ENCODE measurements around the gene LGALS4.
"Not testable (repeated sequence)": the region's sequence is repeated elsewhere in the genome, so short reads cannot be mapped to it uniquely, and the experiment has no call there.

Gene LGALS4

DNA sequence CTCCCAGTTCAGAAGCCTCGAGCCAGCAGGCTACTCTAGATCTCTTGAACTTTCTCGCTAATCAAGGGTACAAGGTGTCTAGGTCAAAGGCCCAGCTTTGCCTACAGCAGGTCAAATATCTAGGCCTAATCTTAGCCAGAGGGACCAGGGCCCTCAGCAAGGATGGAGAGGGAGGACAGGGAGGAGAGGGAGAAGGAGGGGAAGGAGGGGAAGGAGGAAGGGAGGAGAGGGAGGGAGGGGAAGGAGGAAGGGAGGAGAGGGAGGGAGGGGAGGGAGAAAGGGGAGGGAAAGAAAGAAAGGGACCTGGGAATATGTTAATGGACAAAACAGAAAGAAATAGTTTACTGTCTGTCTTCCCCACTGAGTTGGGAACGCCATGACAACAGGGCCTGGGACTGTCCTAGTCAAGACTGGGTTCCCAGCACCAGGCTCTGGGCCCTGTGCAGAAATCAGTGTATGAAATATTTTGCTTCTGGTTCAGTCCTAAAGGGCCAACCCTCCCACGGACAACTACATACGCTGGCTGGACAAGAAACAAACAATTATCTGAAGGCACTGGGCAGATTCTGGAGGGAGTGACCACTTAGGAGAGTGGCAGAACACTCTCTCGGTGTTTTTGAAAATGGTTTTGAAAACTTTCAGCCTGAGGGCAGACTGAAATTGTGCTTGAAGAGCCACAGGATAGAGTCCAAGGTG, 14.3 kb upstream of the LGALS4 start:
- no peak overlapping the region for H3K27ac ChIP-seq
- TF ChIP-seq, protein P1, sequence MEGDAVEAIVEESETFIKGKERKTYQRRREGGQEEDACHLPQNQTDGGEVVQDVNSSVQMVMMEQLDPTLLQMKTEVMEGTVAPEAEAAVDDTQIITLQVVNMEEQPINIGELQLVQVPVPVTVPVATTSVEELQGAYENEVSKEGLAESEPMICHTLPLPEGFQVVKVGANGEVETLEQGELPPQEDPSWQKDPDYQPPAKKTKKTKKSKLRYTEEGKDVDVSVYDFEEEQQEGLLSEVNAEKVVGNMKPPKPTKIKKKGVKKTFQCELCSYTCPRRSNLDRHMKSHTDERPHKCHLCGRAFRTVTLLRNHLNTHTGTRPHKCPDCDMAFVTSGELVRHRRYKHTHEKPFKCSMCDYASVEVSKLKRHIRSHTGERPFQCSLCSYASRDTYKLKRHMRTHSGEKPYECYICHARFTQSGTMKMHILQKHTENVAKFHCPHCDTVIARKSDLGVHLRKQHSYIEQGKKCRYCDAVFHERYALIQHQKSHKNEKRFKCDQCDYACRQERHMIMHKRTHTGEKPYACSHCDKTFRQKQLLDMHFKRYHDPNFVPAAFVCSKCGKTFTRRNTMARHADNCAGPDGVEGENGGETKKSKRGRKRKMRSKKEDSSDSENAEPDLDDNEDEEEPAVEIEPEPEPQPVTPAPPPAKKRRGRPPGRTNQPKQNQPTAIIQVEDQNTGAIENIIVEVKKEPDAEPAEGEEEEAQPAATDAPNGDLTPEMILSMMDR (conservative IDR thresholded peaks at IDR 0.05), result no peak
- no peak for TF ChIP-seq ZFX (IDR thresholded peaks at IDR 0.05)

DNA sequence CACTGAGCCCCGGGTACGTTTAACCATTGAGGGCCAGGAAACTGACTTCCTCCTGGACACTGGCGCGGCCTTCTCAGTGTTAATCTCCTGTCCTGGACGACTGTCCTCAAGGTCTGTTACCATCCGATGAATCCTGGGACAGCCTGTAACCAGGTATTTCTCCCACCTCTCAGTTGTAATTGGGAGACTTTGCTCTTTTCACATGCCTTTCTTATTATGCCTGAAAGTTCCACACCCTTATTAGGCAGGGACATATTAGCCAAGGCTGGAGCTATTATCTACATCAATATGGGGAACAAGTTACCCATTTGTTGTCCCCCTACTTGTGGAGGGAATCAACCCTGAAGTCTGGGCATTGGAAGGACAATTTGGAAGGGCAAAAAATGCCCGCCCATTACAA, 13.2 kb upstream of the LGALS4 start:
- H3K27ac ChIP-seq, result not testable (repeated sequence)

DNA sequence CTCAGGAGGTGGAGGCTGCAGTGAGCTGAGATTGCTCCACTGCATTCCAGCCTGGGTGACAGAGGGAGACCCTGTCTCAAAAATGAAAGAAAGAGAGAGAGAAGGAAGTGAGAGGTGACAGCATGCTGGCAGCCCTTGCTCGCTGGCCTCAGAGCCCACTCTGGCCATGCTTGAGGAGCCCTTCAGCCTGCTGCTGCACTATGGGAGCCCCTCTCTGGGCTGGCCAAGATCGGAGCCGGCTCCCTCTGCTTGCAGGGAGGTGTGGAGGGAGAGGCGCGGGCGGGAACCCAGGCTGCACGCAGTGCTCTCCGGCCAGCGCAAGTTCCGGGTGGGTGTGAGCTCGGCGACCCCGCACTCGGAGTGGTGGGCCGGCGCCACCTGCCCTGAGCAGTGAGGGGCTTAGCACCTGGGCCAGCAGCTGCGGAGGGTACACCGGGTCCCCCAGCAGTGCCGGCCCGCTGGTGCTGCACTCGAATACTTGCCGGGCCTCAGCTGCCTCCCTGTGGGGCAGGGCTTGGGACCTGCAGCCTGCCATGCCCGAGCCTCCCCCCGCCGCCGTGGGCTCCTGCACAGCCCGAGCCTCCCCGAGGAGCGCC, 8.6 kb upstream of the LGALS4 start:
- H3K27ac ChIP-seq, result not testable (repeated sequence)

DNA sequence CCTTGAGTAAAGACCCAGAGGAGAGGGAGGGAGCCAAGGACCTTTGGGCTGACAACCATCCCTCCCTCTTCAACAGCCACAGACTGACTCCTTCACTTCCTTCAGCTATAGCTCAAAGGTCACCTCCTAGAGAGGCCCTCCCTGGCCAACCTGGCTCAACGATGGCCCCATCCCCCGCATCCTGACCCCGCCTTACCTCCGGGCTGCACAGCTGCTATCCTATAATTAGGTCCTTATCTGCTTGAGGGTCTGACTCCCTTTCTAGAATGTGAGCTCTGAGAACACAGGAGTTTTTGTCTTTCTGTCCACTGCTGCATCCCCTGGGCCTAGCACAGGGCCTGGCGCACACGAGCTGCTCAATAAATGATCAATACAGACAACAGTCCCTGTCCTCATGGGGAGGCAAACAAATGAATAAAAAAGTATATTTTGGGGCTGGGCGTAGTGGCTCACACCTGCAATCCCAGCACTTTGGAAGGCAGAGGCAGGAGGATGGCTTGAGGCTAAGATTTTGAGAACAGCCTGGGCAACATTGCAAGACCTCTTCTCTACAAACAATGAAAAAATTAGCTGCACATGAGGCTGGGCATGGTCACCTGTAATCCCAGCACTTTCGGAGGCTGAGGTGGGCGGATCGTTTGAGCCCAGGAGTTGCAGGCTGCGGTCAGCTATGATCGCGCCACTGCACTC, 6.6 kb upstream of the LGALS4 start:
- H3K27ac ChIP-seq, result no peak overlapping the region
- TF ChIP-seq, protein P1 (conservative IDR thresholded peaks at IDR 0.05), result no peak
- TF ChIP-seq ZFX (IDR thresholded peaks at IDR 0.05), result no peak

DNA sequence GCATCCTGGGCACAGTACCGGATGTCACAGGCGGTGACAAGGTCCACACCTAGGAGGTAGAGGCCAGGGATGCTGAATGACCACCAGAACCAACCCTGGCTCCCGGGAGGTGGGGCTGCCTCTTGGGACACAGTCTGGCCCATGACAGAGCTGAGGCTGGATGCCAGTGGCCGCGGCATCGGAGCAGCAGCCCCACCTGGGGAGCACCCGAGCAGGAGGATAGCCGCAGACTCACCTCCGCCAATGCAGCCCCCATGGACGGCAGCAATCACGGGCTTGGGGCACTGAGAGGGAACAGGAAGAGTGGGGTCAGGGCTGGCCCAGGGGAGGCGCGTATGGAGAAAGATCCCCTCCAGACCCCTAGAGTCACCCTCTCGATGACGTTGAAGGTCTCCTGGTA, 4.3 kb upstream of the LGALS4 start:
- no peak for TF ChIP-seq ZFX (IDR thresholded peaks at IDR 0.05)
- TF ChIP-seq, protein P1 (conservative IDR thresholded peaks at IDR 0.05), result no peak
- H3K27ac ChIP-seq, result no peak overlapping the region

DNA sequence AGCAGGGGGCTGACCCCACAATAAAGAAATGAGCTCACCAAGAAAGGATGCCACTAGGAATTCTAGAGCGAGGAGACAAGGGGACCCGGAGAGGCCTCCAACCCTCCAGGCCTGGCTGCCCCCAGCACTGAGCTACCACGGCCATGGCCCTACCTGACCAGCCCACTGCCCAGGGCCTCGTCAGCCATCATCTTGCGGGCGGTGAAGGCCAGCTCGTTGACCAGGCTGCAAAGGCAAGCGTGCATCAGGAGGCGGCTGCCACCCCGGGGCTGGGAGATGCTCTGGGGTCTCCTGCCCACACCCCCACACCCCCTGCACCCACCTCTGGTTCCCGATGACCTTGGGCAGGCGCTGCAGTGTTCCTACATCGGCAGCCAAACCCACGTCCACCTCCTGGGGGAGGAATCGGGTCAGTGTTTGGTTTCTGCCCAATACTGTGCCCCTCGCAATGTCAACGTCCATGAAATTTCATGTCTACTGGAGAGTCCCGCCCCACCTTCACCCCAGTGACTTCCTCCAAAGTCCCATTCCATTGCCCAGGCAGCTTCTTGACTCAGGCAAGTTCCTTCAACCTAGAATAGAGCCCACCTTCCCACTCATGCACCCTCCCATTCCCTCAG, 3.5 kb upstream of the LGALS4 start:
- TF ChIP-seq ZFX (IDR thresholded peaks at IDR 0.05), result no peak
- TF ChIP-seq, protein P1 (conservative IDR thresholded peaks at IDR 0.05), result no peak

DNA sequence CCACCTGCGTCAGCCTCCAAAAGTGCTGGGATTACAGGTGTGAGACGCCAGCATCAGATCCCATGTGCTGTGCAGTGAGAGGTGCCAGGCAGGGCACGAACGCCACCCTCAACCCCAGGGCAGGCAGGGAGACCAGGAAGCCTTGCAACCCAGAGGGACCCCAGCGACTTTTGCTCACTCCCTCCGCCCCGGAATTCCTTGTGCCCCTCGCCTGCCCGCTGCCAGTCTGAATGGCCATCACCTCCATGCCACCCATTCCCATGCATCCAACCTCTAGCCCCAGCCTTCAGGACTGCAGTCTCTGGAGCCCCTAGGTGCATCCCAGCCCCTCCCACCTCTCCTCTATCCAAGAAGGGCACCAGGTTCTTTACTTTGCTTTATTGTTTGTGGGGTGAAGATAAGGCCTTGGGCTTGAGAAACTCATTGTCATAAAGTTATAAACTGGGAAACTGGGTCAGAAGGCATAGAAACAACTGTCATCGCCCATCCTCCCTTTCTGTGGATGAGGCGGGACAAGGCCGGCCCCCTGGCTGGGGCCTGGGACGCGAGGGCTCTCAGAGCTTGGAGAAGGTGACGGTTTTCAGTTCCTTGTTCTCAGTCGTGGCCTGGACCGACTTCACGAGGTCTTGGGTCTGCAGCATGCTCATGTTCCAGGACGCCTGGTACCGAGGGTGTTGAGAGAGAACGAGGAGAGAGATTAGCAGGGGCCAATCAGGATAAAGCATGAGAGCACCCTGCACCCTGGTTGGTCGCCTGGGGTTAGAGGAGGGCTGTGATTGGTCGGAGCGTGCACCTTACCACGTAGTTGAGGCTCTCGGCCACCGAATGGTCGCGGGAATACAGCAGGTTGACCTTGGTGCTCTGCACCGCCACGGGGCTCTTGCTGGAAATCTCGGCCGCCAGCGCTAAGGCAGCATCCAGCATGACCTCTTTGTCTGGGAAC, 2.6 kb upstream of the LGALS4 start:
- no peak overlapping the region for H3K27ac ChIP-seq
- TF ChIP-seq, protein P1 (conservative IDR thresholded peaks at IDR 0.05), result no peak
- TF ChIP-seq ZFX (IDR thresholded peaks at IDR 0.05), result no peak

More for the DNA sequence above, 3.5 kb upstream of the LGALS4 start:
- no peak overlapping the region for H3K27ac ChIP-seq

DNA sequence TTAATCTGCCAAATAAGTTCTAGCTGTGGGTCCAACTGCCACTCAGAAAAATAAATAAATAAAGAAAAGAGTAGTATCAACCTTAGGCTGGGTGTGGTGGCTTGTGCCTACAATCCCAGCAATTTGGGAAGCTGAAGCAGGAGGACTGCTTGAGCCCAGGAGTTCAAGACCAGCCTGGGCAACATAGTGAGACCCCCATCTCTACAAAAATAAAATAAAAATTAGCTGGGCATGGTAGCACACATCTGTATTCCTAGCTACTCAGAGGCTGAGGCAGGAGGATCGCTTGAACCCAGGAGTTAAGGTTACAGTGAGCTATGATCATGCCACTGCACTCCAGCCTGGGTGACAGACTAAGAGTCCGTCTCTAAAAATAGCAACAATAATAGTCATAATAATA, 1.2 kb upstream of the LGALS4 start:
- not testable (repeated sequence) for H3K27ac ChIP-seq

All from C4-2B (cell line).